HEK293T (cell line): ENCODE data around the gene CHST3.
A peak's percentile ranks its signal among the peaks of the same experiment; 100 is the strongest.
"Not testable (repeated sequence)": the region's sequence is repeated elsewhere in the genome, so short reads cannot be mapped to it uniquely, and the experiment has no call there.

Experiments
- CTCF ChIA-PET: fragments of 350-600 bp; formaldehyde crosslinking; extraction: SDS; loops from one replicate; lab custom pipeline; 2021; ENCODE audit warnings: antibody characterized with exemption, inconsistent platforms; lab: Yijun Ruan, JAX
- POLR2A ChIA-PET: fragments of 350-600 bp; formaldehyde crosslinking; extraction: SDS; loops from one replicate; lab custom pipeline; 2020; ENCODE audit warnings: antibody characterized with exemption, inconsistent platforms; lab: Yijun Ruan, JAX
- DNase-seq: peaks from one replicate; pipeline ENCODE4 v3.0.0; 2012; ENCODE audit warnings: mixed read lengths; ENCODE audit errors: extremely low spot score
- ARNT ChIP-seq: fragments of 450-650 bp; IDR thresholded peaks from 2 replicates; pipeline ENCODE4 v1.6.1; 2017; ENCODE audit warnings: mild to moderate bottlenecking
- BHLHE40 ChIP-seq: fragments of 450-650 bp; IDR thresholded peaks from 2 replicates; pipeline ENCODE4 v1.6.1; 2016; ENCODE audit warnings: mild to moderate bottlenecking, moderate library complexity, borderline replicate concordance
- CTBP1 ChIP-seq: fragments of 450-650 bp; IDR thresholded peaks from 2 replicates; pipeline ENCODE4 v1.6.1; 2016; ENCODE audit warnings: borderline replicate concordance
- ELF4 ChIP-seq: fragments of 450-650 bp; IDR thresholded peaks from 2 replicates; pipeline ENCODE4 v1.6.1; 2017; ENCODE audit warnings: antibody characterized with exemption
- FOXA1 ChIP-seq: fragments of 450-650 bp; IDR thresholded peaks from 2 replicates; pipeline ENCODE4 v1.6.1; 2016; ENCODE audit warnings: mild to moderate bottlenecking
- FOXK2 ChIP-seq: fragments of 450-650 bp; IDR thresholded peaks from 2 replicates; pipeline ENCODE4 v1.6.1; 2016; ENCODE audit warnings: mild to moderate bottlenecking
- FOXM1 ChIP-seq: fragments of 450-650 bp; IDR thresholded peaks from 2 replicates; pipeline ENCODE4 v1.6.1; 2017; ENCODE audit warnings: mild to moderate bottlenecking, borderline replicate concordance
- HDGF ChIP-seq: fragments of 450-650 bp; IDR thresholded peaks from 2 replicates; pipeline ENCODE4 v1.6.1; 2017; ENCODE audit warnings: antibody characterized with exemption, borderline replicate concordance
- L3MBTL2 ChIP-seq: fragments of 450-650 bp; conservative IDR thresholded peaks from 2 replicates; pipeline ENCODE4 v1.6.1; 2016; ENCODE audit warnings: mild to moderate bottlenecking
- LEF1 ChIP-seq: fragments of 450-650 bp; IDR thresholded peaks from 2 replicates; pipeline ENCODE4 v1.6.1; 2017; ENCODE audit warnings: mild to moderate bottlenecking, borderline replicate concordance
- NFRKB ChIP-seq: fragments of 450-650 bp; IDR thresholded peaks from 2 replicates; pipeline ENCODE4 v1.6.1; 2016; ENCODE audit warnings: mild to moderate bottlenecking, moderate library complexity
- SP1 ChIP-seq: fragments of 450-650 bp; IDR thresholded peaks from 2 replicates; pipeline ENCODE4 v1.6.1; 2017
- SUZ12 ChIP-seq: fragments of 450-650 bp; IDR thresholded peaks from 2 replicates; pipeline ENCODE4 v1.6.1; 2016; ENCODE audit warnings: mild to moderate bottlenecking
- TARDBP ChIP-seq: fragments of 450-650 bp; IDR thresholded peaks from 2 replicates; pipeline ENCODE4 v1.6.1; 2016
- ZNF384 ChIP-seq: fragments of 450-650 bp; IDR thresholded peaks from 2 replicates; pipeline ENCODE4 v1.6.1; 2016
- TF ChIP-seq, protein P1 (sequence below): fragments of 450-650 bp; IDR thresholded peaks from 2 replicates; pipeline ENCODE4 v1.6.1; 2016

The CHST3 gene

DNA sequence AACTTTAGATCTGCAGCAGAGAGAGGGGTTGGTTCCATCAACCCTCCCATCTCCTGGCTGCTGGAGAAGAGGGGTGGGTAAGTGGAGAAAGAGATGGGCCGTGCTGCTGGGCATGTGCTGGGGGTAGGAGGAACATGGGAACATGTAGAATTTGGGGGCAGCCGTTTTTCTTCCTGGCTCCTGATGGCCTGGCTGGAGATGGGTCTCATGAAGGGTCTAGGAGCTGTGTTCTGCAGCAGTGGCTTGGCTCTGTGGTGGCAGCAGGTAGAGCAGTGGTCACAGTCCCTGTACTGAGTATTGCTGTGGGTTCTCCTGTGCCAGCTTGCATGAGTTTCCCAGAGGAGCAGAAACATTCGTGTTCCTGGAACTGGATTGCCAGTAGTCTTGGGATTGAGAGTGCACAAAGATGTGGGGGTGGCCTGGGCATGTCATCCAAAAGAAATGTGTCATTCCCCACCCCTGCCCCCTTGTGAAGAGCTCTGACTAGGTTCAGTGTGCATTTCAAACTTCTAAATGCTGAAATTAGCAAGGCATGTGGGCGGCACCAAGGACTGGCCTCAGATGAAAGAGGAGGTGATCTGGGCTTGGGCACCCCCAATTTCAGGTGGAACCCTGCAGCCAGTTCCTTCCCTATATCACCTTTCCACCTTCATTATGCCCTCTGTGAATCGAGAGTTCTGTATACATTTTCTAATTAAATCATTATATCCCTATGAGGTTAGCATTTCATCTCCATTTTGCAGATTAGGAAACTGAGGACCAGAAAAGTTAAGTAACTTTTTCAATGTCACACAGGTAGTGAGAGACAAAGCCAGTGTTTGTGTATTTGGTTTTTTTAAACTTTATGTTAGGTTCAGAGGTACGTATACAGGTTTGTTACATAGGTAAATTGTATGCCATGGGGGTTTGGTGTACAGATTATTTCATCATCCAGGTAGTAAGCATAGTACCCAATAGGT, 2.1 kb downstream of the CHST3 start:
- no peak for DNase-seq
- POLR2A ChIA-PET = no interaction called here
- CTCF ChIA-PET = interaction anchor here (0.9 to 1.0 kb wide), 3 partner anchors 8 to 17 kb away, joined by 3 read pairs; no protein-coding TSS in a partner anchor
- TF ChIP-seq ELF4 (no peak), BHLHE40 (no peak), FOXM1 (no peak), ZNF384 (no peak), FOXA1 (no peak), SUZ12 (no peak), LEF1 (no peak), CTBP1 (no peak), HDGF (no peak), NFRKB (no peak), L3MBTL2 (no peak), FOXK2 (no peak), TARDBP (no peak), ARNT (no peak), SP1 (no peak)
- TF ChIP-seq, protein P1, sequence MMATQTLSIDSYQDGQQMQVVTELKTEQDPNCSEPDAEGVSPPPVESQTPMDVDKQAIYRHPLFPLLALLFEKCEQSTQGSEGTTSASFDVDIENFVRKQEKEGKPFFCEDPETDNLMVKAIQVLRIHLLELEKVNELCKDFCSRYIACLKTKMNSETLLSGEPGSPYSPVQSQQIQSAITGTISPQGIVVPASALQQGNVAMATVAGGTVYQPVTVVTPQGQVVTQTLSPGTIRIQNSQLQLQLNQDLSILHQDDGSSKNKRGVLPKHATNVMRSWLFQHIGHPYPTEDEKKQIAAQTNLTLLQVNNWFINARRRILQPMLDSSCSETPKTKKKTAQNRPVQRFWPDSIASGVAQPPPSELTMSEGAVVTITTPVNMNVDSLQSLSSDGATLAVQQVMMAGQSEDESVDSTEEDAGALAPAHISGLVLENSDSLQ = no peak

- CTCF ChIA-PET = not testable (repeated sequence)
These were observed 3.8 kb downstream of the CHST3 start for GRCh38 chr10:71967958-71968357.

GRCh38 chr10:71968553-71969474, 4.6 kb downstream of the CHST3 start:
- ChIA-PET CTCF (interaction anchor here (0.6 to 1.1 kb wide), 2 partner anchors 12 to 195 kb away, joined by 3 to 4 read pairs; partner anchors contain the start of gene VSIR), POLR2A (no interaction called here)
- DNase-seq = no peak

More at GRCh38 chr10:71967958-71968357, 3.8 kb downstream of the CHST3 start:
- POLR2A ChIA-PET, DNase-seq: not testable (repeated sequence)

DNA sequence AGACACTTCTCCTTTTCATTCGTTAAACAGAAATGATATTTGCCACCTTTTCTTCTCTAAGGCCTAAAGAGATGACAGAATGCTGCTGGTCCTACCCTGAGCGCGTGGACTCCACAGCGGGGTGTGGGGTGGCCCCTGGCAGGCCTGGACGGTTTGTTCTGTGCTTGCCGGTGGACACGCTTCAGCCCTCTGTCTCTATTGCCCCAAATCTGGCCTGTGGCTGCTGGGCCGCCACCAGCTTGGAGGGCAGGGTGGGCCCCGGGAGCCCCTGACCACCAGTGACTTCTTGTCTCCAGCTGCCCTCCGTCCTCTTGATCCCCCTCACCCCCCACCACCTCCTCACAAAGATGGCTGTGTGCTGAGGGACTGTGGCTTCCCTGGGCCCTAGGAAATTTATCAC, 5.7 kb downstream of the CHST3 start:
- TF ChIP-seq SP1 (no peak), TARDBP (no peak), ZNF384 (no peak), FOXA1 (no peak), BHLHE40 (no peak), LEF1 (no peak), ARNT (no peak), CTBP1 (no peak), NFRKB (no peak), FOXM1 (no peak), SUZ12 (no peak), FOXK2 (no peak), L3MBTL2 (no peak), HDGF (no peak), ELF4 (no peak)
- TF ChIP-seq, protein P1 = no peak
- POLR2A ChIA-PET = no interaction called here
- DNase-seq = no peak
- CTCF ChIA-PET = interaction anchor here (0.5 to 1.0 kb wide), 2 partner anchors 12 to 43 kb away, joined by 3 read pairs; no protein-coding TSS in a partner anchor

More at GRCh38 chr10:71968553-71969474, 4.6 kb downstream of the CHST3 start:
- TF ChIP-seq FOXK2 = no peak
- no peak for TF ChIP-seq NFRKB
- TF ChIP-seq SP1 = no peak
- no peak for TF ChIP-seq HDGF
- TF ChIP-seq ZNF384 = no peak
- TF ChIP-seq LEF1 = no peak
- TF ChIP-seq FOXA1 = no peak

- ChIA-PET POLR2A (no interaction called here), CTCF (interaction anchor here (0.5 to 1.0 kb wide), 2 partner anchors 13 to 42 kb away, joined by 3 read pairs; no protein-coding TSS in a partner anchor)
- DNase-seq = peak; percentile 42
- TF ChIP-seq LEF1 (no peak), TARDBP (no peak), FOXM1 (no peak), SP1 (no peak), ARNT (no peak), SUZ12 (no peak), L3MBTL2 (no peak), BHLHE40 (no peak), CTBP1 (no peak), FOXK2 (no peak), ELF4 (no peak), FOXA1 (no peak), ZNF384 (no peak), HDGF (no peak), NFRKB (no peak)
- TF ChIP-seq, protein P1 = no peak
These were observed 6.1 kb downstream of the CHST3 start for GRCh38 chr10:71970331-71970730.
